HG03045 (cell line): Measurements from ENCODE around the gene C9orf43.
"Not testable (repeated sequence)": the region's sequence is repeated elsewhere in the genome, so short reads cannot be mapped to it uniquely, and the experiment has no call there.

ENCODE experiments used
- ATAC-seq: cut with Tn5 transposase; IDR thresholded peaks from one replicate; pipeline ENCODE4 v1.9.1; 2021; ENCODE audit warnings: mild to moderate bottlenecking, moderate library complexity; ENCODE audit not compliant: unreplicated experiment

C9orf43 gene, protein sequence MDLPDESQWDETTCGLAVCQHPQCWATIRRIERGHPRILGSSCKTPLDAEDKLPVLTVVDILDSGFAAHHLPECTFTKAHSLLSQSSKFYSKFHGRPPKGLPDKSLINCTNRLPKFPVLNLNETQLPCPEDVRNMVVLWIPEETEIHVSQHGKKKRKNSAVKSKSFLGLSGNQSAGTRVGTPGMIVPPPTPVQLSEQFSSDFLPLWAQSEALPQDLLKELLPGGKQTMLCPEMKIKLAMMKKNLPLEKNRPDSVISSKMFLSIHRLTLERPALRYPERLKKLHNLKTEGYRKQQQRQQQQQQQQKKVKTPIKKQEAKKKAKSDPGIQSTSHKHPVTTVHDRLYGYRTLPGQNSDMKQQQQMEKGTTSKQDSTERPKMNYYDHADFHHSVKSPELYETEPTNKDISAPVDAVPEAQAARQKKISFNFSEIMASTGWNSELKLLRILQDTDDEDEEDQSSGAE

GRCh38 chr9:113410207-113410864 is at the start of gene C9orf43, which contains the start of gene POLE3:
Gene C9orf43, plus strand, starts transcription at chr9:113410747. Its CDS starts 2,747 bp downstream, at chr9:113413494.
Gene POLE3, minus strand, starts transcription at chr9:113410675. Its CDS starts 382 bp downstream, at chr9:113410293.
- peak; percentile 93 for ATAC-seq

DNA sequence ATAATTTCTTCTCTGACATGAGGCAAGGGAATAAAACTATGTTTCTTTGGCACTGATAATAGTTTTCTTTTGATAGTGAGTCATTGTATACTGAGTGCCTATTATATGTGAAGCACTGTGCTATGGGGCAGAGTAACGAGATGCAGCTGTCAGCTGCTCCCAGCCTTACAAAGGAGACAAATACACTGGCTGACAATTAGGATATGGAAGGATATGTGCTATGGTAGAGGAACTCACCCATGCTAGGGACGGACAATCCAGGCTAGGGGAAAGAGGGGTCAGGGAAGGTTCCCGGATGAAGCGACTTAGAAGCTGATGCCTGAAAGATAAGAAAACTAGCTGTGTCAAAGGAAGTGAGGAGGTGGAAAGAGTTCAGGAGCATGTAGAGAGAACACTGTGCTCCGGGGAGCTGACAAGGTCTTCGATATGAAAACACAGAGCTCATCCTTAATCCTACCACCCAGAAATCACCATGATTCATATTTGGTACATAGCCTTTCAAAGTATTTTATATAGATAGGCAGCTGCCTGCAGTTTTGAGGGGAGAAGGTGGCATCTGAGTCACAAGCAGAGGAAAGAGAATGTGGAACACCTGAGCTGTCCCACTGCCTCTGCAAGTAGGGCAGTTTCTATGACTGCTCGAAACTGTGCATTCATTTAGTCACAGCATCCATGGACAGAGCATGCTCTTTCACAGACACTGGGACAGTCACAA is 49.1 kb upstream of the C9orf43 start:
- no peak for ATAC-seq

- ATAC-seq: no peak
These were observed 47.2 kb upstream of the C9orf43 start for GRCh38 chr9:113363336-113363735.

- ATAC-seq: no peak
These were observed 45.6 kb upstream of the C9orf43 start for GRCh38 chr9:113364951-113365350.

GRCh38 chr9:113365652-113366051 is 44.9 kb upstream of the C9orf43 start:
- not testable (repeated sequence) for ATAC-seq

DNA sequence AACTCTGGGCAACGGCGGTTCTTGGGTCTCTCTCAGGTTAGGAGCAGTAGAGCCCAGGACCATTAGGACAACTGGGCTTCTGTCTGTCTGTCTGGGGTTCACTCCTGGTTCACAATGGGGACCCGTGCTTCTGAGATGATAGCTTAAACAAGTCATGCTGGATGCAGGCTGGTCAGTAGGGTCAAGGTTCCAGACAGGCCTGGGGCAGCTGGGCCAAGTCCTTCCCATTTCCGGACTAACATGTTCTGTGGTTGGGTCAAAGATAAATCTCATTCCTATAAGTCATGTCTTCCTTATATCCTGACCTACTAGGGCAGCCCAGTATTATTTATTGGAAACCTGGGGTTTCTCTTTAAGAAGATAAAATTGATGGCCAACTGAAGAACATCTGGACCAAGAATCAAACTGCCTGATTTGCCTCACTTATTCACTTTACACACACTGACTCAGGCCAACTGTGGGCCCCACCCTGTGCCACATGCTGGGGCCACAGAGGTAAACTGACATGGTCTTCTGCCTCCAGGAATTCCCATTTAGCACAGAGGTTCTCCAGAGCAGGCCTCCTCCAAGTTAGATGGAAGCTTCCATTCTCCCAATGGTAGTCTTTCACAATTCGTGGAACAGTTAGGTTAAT is 42.1 kb upstream of the C9orf43 start:
- ATAC-seq: no peak

- no peak for ATAC-seq
These were observed 41.3 kb upstream of the C9orf43 start for GRCh38 chr9:113368982-113369854.

GRCh38 chr9:113369855-113370140 is 40.7 kb upstream of the C9orf43 start:
- no peak for ATAC-seq

DNA sequence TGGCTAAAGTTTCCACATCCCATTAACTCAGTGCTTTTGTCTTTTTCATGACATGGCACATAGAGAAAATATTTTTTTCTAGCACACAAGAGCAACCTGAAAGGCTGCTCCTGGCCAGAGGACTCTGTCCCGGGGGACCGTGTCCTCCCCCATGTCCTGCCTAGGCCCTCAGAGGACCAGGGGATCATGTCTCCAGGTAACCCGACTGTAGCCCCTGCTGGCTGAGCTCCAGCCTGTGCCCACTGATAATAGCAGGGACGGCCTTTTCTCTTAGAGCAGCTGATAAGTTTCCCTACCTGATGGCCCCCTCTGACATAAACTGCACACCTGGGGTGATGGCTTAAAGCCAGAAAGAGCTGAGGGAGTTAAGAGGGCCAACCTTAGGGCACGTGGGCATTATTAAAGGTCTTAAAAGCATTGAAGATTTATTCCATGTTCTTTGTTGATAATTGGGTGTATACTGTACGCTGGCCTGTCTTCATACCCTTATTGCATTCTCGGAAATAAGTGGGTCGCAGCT is 39.7 kb upstream of the C9orf43 start:
- no peak for ATAC-seq

DNA sequence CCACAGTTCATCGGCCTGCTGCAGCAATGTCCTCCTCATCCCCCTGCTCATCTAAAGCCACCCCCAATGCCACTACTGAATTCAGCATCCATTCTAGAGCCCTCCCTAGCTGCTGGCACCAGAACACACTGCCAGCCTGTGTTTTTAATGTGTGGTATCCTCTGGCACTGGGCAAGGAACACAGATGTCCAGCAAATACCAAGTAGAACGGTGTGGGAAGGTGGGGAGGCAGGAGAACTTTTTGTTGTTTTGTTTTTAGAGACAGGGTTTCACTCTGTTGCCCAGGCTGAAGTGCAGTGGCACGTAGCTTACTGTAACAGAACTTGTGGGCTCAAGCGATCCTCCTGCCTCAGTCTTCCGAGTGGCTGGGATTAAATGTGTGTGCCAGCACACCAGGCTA is 38.5 kb upstream of the C9orf43 start:
- no peak for ATAC-seq

DNA sequence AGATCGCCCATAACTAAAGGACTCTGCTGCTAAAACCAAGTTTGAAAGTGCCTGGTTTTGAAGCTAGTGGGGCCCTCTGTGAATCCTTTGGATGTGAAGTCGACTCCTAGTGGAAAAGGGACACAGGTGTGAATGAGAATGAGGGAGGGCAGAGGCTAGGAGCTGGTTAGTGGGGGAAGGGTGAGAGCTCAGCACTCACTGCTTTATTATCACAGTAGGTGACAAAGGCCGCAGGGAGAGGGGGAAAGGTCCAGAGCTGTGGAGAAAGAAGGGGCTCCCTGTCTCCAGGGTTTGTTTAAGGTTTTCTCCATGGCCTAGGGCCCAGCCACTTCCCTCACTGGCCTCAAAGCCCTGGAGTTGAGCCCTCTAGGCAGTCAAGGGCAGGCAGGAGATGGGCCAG is 37.3 kb upstream of the C9orf43 start:
- no peak for ATAC-seq

GRCh38 chr9:113373676-113374392 is 36.7 kb upstream of the C9orf43 start:
- ATAC-seq: no peak

- no peak for ATAC-seq
These were observed 35.2 kb upstream of the C9orf43 start for GRCh38 chr9:113375057-113376023.

DNA sequence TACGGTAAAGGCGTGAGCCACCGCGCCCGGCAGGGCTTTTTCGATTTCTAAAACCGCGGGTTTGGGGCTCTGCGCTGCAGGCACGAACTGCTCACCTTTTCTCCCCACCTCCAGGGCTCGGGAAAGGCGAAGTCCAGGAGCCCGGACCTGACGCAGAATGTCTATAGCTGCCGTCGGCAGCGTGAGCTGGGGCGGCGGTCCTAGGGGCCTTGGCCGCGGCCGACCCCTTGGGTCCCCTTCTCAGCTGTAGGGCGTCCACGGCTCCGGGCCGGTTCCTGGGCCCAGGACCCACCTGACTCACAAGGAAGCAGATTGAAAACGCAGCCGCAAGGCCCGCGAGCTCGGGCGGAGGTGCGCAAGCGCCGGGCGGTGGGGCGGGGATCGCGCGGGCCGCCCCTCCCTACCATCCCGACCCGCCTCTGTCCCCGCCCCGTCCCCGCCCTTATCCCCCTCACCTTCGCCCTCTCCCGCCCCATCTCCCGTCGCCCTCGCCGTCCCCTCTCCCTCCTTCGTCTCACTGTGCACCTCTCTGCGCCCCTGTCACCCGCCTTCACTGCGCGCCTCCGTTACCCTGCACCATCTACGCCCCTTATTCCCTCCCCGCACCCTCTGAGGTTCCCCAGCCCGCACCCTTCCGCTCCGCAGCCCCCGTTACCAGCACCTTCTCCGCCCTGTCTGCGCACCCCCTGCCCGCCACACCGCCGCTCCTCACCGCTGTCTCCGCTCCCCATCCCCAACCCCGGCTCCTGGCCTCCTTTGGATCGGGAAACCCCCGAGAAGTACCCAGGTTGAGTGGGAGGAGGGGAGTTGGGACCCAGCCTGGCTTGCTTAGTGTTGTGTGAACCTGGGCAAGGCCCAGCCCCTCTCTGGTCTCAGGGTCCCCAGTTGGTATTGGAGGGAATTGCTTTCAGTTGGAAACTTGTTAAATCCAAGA is 33.6 kb upstream of the C9orf43 start, which contains the start of gene HDHD3:
TSS of gene HDHD3 (minus strand) at position 353 of the 934 bp plus-strand sequence. CDS start 2,632 bp downstream, outside the sequence.
- ATAC-seq: peak; percentile 86

GRCh38 chr9:113379094-113379828 is 31.3 kb upstream of the C9orf43 start:
- not testable (repeated sequence) for ATAC-seq

DNA sequence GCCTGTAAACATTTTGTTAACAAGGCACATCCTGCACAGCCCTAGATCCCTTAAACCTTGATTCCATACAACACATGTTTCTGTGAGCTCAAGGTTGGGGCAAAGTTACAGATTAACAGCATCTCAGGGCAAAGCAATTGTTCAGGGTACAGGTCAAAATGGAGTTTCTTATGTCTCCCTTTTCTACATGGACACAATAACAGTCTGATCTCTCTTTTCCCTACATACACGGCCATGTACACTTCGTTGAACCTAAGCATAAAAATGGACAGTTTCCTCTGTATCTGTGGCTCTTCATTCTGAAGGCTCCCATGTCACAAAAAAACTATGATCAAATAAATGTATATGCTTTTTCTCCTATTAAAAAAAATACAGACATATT is 30.7 kb upstream of the C9orf43 start:
- not testable (repeated sequence) for ATAC-seq
